ENCODE results near the gene PSMA5.
"Not testable (repeated sequence)": the region's sequence is repeated elsewhere in the genome, so short reads cannot be mapped to it uniquely, and the experiment has no call there.

The PSMA5 gene

DNA sequence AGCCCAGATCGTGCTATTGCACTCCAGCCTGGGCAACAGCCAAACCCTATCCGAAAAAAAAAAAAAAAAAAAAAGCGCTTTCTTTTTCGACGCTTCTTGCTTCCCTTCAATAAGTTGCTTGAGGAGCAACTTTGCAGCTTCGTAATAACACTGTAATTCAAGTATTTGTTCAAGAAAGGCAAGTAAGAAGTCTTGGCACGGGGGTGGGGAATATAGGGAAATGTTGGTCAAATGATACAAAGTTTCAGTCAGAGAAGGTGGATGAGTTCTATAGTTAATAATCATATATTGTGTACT is 871 bp upstream of the PSMA5 start:
- DNase-seq, result no peak

DNA sequence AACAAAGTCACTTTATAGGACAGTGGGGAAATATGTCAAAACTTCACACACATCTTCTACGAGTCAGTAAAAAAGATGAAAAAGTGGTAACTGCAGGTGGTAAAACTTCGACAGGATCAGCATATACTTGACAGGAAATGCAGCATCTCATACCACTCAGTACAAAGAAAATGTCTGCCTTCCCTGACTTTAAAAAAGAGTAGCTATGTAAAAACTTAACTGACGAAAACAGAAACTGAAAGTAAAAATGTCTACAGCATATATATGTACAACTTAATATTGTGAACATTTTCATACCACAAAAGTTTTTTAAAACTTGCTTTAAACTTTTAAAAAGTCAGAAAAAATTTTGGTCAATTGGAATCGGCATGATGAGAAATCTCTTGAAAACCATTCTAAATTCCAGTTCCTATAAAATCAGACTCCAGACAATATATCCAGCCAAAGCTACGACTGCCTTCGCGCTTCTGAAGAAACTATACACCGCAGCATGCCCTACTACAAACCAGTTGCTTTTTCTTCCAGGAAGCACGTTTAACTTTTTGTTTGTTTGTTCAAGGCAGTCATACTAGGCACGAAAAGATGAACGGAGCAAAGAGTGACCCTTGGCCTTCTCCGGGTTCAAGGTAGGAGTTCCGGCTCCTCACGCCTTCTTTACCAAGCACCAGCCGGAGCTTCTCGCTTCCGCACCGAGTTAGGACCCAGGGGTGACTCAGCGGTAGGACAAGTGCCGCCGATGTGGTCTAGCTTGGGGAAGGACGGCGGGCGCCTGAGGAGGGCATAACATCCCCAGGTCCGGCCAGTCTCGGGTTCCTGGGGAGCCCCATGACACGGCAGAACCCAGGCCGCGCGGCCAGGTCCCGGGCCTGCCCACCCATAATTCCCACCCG is 612 bp downstream of the PSMA5 start:
- DNase-seq, result peak in 3 of 4 experiments; percentile 53 to 60 (median 54)

DNA sequence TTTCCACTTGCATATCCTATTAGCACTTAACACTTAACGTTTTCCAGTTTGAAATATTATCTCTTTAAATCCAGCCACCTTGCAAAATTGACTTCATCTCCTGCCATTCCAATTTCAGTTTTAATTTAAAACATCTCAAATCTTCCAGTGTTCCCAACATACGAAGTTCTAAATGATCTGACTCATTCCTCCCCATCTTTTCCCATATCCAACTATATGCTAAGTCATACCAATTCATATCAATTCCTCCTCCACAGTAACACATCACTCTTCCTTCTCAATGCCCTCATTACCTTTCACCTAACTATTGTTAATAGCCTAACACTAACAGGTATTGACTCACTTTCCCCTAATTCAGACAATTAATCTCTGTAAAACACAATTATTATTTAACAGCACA is 2.8 kb downstream of the PSMA5 start:
- DNase-seq, result no peak

DNA sequence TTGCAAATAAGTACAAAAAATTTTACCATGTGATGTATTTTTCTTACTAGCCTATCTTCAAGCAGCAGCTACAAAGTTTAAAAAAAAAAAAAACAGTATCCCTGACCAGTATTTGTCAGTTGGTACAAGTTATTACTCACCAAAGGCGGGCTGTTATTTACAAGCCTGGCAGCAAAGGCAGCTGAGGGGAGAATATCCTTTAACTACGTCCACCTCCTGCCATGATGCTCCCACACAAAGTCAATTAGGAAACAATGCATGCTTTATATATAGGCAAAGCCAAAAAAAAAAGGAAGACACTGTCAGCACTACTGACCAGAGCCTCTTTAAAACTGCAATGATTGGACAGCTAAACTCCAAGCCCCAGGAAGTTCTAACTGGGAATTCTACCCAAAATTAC is 13.7 kb downstream of the PSMA5 start:
- no peak for DNase-seq

- no peak for DNase-seq
Measured at GRCh38 chr1:109404838-109405237, 21.4 kb downstream of the PSMA5 start.

DNA sequence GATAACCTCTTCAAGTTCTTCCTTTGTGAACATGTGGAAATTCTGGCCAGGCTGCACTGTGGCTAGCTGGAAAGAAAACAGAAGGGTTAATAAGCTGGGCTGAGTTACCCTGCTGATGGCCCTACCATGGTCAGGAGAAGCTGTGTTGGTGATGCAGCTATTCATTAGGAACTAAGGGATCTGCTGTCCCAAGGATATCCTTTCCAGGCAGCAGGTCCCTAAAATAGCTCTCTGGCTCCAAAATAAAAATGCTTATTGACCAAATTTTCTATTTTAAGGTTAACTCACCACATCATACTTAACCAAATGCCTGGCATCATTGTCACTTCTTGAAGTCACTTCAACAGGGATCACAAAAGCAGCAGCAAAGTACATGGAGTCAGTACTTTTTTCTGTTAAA is 24.2 kb downstream of the PSMA5 start:
- no peak for DNase-seq

DNA sequence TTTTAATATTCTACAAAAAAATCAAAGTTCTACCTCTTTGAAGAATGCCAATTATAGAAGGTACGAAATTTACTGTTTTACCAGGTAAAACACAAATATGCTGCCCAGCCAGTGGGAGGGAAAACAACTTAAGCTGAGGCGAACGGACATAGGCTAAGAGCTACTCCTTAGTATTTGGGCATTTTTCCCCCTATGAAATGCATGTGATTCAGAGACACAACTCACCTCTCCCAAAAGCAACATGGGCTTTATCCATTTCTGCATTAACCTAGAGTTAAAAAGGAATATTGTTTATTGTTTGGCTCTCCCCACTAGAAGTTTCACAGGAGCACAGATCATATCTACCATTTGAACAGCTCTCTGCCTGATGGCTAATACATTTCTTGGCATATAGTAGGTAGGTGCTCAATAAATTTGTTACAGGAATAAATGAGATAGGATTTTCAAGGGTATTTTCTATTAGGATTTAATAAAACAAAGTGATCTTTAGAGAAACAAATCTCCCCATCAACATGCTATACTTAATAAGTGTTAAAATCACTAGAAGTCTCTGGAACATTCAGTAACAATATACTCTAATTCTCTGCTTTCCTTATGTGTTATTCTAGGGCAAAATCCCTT is 26.1 kb downstream of the PSMA5 start:
- no peak for DNase-seq

DNA sequence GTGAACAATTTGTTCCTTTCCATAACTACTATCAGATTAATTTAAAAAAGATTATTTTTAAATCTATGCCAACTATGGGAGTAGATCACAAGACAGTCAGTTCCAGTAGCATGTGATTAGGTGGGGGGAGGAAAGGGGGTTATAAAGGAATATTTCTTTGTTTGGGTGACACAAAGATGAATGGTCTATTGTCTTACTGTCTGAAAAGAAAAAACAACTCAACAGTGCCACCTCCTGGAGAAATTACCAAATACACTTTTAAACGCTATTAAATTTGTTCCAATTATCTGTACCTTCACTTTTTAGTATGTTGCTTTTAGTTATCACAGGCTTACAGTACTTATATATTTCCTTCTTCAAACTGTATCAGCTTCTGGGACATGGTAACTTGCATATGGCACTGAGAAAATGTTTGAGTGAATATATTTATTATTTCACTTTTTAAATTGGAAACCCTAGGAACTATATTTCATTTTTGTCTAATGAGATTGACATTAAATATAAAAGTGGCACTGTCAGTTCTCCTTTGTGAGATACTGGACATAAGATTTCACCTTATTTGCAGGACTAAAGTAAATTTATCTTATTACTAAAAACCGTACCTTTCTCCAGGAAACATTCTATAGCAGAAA is 26.8 kb downstream of the PSMA5 start:
- DNase-seq, result no peak

DNA sequence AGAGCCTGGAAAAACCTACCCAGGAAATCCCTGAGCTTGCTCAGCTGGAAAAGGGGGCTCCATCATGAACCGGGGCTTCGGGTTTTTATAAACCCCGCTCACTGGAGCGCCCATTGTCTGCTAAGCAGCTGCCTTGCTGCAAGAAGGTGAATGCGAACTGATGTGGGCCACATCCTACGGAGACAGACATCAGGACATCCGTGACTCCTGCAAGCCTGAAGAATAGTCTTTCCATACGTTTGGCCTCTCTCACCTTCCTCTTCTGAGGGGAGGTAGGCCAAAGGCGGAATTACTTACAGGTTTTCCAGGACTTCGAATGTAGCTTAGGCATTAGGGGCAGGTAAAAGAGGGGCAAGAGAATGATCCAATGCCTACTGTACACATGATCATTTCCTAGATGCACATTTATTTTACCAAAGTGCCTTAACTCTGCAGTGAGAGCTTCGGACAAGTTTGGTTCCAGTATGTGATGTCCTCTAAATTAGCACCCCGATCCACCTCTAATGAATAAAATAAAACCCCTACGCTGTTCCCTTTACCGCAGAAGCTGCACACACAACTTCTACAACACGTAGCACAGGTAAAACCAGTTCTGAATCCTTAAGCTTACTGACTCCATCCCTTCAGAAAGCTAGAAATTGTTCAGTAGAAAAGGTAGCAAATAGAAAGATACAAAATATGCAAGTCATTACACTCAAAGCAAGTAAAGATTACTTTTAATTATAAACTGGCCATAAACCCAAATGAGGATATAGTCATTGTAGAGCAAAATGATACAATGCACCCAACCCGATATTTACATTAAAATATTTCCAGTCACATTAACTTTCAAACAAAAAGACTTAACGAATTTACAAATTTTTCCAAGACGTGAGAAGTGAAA is 27.7 kb downstream of the PSMA5 start:
- no peak for DNase-seq

GRCh38 chr1:109397581-109398342 is 28.5 kb downstream of the PSMA5 start, which contains the start of gene SORT1:
SORT1 (minus strand) TSS chr1:109397918; CDS start chr1:109397892, 26 bp downstream.
- DNase-seq, result peak; percentile 3 to 37 (median 6)

- peak in 1 of 4 experiments; percentile 1 for DNase-seq
Measured at GRCh38 chr1:109396871-109397580, 29.2 kb downstream of the PSMA5 start.

GRCh38 chr1:109396513-109396839 is 29.8 kb downstream of the PSMA5 start:
- no peak for DNase-seq

DNA sequence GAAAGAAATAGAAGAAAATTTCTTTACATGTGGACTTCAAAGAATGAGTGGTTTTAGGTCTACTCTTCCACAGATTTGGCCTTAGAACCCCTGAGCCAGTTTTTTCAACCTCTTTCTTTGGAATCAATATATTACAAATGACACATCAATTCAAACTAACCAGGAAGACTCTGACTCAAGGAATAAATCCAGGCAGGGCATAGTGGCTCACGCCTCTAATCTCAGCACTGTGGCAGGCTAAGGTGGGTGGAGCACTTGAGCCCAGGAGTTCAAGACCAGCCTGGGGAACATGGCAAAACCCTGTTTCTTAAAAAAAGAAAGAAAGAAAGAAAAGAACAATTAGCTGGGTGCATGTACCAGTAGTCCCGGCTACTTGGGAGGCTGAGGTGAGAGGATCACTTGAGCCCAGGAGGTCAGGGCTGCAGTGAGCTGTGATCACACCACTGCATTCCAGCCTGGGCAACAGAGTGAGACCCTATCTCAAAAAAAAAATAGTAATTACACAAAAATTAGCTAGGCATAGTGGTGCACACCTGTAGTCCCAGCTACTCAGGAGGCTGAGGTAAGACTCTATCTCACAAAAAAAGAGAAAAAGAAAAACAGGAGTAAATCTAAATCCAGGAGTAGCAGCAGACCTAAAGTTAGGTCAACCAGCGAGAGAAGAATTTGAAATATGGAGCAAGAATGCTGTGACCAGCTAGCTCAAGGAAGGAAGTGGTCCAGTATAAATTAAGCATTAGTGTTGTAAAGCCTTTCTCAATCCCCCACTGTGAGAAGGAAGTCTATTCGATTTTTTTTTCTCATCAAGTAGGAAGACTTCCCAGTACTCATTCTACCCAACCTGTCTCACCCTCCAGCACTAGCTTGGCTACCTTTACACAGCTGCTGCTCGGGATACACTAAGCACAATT is 30.4 kb downstream of the PSMA5 start:
- no peak for DNase-seq

- DNase-seq, result not testable (repeated sequence)
Measured at GRCh38 chr1:109395282-109395599, 31.0 kb downstream of the PSMA5 start.

GRCh38 chr1:109394591-109395281 is 31.5 kb downstream of the PSMA5 start:
- DNase-seq, result no peak

DNA sequence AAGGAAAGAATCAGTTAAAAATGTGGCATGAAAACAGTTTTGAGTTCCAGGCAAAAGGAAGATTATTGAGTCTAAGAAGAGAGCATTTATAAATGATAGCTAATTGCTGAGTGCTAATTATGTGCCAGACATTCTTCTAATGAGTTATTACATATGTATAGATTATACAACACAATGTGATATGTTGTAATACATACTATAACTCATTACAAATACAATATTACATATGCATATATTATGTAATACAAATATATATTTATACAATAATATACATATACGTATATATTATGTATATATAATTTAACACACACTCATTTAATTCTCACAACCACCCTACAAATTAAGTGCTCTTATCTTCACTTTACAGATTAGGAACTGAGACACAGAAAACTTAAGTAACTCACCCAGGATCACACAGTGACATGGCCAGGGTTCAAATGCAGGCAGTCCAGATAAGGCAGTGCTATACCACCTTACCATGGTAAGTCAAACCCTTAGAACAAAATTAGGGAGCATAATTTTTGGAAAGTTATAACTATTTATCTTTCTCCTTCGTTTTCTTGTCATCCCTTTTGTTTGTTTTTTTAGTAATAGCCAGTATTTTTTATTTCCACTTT is 32.5 kb downstream of the PSMA5 start:
- DNase-seq, result no peak

DNA sequence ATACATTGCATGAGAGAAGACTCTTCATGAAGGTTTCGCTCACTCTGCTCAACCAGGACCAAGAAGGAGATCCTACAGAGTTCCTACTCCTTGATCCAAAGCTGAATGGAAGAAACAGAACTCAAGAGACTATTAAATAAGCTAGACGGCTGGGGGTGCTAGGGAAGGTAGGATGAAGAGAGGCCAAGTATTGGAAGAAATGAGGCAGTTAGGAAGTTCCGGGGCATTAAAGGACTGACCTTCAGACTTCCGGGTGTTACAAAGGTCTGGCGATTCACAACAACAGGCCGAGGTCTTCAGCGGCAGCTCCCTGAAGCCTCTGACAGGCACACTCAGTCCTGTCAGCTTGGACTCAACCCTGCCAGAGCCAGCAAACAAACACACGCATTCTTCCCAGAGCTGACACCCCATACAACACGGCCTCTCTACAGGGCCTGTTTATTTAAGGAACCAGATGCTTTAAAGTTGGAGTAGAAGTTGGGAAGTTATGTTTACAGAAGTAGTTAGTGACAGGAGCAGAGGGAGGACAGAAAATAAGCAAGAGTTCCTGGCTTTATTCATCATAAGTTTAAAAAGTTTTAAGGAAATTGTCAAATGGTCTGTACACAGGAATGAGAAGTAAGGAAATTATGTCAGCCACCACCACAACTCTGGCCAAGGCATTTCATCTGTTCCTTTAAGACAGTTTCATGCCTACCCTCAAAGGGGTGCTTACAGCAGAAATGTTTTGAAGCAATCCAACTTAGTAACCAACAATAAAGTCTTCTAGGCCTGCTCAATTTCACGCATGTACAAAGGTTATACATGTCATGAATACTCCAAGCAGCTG is 33.2 kb downstream of the PSMA5 start:
- DNase-seq, result no peak

- DNase-seq, result no peak
Measured at GRCh38 chr1:109392037-109392787, 34.0 kb downstream of the PSMA5 start.
